Neural cell (in vitro differentiated cells): ENCODE measurements around the gene ARL3.

Source experiments
- EP300 ChIP-seq: fragments of 450-650 bp; conservative IDR thresholded peaks from 2 replicates; pipeline ENCODE4 v1.6.1; 2014; ENCODE audit warnings: antibody characterized with exemption, mild to moderate bottlenecking, moderate library complexity; ENCODE audit not compliant: poor library complexity, severe bottlenecking
- TF ChIP-seq, protein P1 (sequence below): fragments of 450-650 bp; IDR thresholded peaks from 2 replicates; pipeline ENCODE4 v1.5.1; 2014; ENCODE audit warnings: antibody characterized with exemption, mild to moderate bottlenecking, moderate library complexity; ENCODE audit not compliant: poor library complexity, severe bottlenecking

GRCh38 chr10:102654566-102654965, 59.6 kb downstream of the ARL3 start:
- TF ChIP-seq, protein P1, sequence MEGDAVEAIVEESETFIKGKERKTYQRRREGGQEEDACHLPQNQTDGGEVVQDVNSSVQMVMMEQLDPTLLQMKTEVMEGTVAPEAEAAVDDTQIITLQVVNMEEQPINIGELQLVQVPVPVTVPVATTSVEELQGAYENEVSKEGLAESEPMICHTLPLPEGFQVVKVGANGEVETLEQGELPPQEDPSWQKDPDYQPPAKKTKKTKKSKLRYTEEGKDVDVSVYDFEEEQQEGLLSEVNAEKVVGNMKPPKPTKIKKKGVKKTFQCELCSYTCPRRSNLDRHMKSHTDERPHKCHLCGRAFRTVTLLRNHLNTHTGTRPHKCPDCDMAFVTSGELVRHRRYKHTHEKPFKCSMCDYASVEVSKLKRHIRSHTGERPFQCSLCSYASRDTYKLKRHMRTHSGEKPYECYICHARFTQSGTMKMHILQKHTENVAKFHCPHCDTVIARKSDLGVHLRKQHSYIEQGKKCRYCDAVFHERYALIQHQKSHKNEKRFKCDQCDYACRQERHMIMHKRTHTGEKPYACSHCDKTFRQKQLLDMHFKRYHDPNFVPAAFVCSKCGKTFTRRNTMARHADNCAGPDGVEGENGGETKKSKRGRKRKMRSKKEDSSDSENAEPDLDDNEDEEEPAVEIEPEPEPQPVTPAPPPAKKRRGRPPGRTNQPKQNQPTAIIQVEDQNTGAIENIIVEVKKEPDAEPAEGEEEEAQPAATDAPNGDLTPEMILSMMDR, result no peak
- TF ChIP-seq EP300, result no peak
